22Rv1 (cell line): ENCODE data around the gene HIPK4.

Experiments
- ZFX ChIP-seq: fragments of 450-650 bp; IDR thresholded peaks from 2 replicates; pipeline ENCODE4 v1.6.1; 2017; ENCODE audit warnings: antibody characterized with exemption, borderline replicate concordance
- TF ChIP-seq, protein P1 (sequence below): fragments of 450-650 bp; IDR thresholded peaks from 2 replicates; pipeline ENCODE4 v1.5.1; 2017; ENCODE audit warnings: mild to moderate bottlenecking

DNA sequence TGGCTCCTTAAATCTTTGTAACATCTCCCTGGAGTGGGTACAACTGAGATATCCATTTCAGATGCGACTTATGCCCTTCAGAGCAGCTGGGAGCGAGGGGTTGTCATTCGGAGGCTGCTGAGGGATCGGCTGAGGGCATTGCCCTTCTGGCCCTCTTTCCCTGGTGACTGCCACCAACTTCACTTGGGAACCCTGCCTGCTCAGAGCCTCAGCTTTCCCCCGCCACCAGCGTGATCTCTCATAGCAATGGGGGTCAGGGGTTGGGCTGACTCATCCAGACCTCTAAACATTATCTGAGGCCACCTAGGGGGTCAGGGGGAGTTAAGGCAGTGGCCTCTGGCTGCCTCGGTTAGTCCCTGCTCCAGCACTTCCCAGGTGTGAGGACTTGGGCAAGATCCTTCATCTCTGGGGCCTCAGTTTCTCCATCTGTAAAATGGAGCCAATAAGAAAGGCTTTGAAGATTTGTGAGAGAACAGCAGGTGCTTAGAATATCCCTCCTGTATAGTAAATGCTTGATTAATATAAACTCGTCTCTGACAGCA lies 22.0 kb upstream of the HIPK4 start:
- TF ChIP-seq, protein P1, sequence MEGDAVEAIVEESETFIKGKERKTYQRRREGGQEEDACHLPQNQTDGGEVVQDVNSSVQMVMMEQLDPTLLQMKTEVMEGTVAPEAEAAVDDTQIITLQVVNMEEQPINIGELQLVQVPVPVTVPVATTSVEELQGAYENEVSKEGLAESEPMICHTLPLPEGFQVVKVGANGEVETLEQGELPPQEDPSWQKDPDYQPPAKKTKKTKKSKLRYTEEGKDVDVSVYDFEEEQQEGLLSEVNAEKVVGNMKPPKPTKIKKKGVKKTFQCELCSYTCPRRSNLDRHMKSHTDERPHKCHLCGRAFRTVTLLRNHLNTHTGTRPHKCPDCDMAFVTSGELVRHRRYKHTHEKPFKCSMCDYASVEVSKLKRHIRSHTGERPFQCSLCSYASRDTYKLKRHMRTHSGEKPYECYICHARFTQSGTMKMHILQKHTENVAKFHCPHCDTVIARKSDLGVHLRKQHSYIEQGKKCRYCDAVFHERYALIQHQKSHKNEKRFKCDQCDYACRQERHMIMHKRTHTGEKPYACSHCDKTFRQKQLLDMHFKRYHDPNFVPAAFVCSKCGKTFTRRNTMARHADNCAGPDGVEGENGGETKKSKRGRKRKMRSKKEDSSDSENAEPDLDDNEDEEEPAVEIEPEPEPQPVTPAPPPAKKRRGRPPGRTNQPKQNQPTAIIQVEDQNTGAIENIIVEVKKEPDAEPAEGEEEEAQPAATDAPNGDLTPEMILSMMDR: no peak
- no peak for TF ChIP-seq ZFX
